LNCaP clone FGC (cell line): ENCODE measurements around the gene SH3BGRL2.

Experiments used
- DNase-seq: peaks from one replicate; pipeline ENCODE4 v3.0.0-alpha.2; 2011; ENCODE audit warnings: low read depth
- H3K4me3 ChIP-seq: 2 replicates; pipeline ENCODE4 v1.5.1; 2011; ENCODE audit warnings: mild to moderate bottlenecking, low read depth, low read length, control low read depth
- CTCF ChIP-seq: IDR thresholded peaks from 2 replicates; pipeline ENCODE4 v1.5.1; 2012; ENCODE audit warnings: mild to moderate bottlenecking; ENCODE audit not compliant: control insufficient read depth, insufficient read depth; ENCODE audit errors: extremely low read depth

Gene SH3BGRL2

GRCh38 chr6:79707621-79708020 lies 76.5 kb downstream of the SH3BGRL2 start:
- DNase-seq = no peak
- H3K4me3 ChIP-seq = no peak overlapping the region
- no peak for TF ChIP-seq CTCF

DNA sequence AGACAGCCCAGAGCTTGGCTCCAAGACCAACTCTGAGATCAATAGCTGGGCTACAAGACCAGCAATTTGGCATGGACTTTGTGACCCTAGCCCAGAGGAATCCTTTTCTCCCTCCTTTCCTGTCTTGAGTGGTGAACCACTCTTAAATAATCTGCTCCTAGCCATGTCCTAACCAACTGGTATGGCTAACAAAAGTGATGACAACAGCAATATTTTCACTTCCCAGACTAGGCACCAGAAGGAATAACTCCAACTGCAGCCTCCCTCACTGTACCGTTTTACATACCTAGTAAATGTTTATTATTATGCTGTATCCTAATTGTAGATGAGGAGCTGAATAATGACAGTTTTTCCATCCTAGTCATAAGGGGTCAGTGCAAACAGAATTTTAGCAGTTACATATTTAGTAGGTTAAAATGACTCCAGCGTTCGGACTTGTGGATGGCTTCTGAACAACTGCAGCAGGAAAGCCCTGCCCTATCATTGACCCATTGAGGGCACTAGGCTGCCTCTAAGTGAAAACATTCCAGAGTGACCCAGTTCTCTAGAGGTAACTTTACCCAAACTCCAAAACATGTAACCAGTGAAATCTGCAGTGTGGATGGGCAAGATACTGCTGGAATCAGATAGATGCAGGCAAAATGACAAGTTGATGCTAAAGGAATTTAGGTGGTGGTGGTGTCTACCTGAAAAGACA lies 77.1 kb downstream of the SH3BGRL2 start:
- no peak for TF ChIP-seq CTCF
- no peak overlapping the region for H3K4me3 ChIP-seq
- DNase-seq = no peak

- no peak for TF ChIP-seq CTCF
- no peak for DNase-seq
- no peak overlapping the region for H3K4me3 ChIP-seq
These were observed 79.0 kb downstream of the SH3BGRL2 start for GRCh38 chr6:79710127-79710526.

- no peak overlapping the region for H3K4me3 ChIP-seq
- TF ChIP-seq CTCF = no peak
- DNase-seq = no peak
These were observed 80.0 kb downstream of the SH3BGRL2 start for GRCh38 chr6:79711167-79711566.

GRCh38 chr6:79712144-79712543 lies 81.0 kb downstream of the SH3BGRL2 start:
- no peak overlapping the region for H3K4me3 ChIP-seq
- DNase-seq = no peak
- no peak for TF ChIP-seq CTCF

DNA sequence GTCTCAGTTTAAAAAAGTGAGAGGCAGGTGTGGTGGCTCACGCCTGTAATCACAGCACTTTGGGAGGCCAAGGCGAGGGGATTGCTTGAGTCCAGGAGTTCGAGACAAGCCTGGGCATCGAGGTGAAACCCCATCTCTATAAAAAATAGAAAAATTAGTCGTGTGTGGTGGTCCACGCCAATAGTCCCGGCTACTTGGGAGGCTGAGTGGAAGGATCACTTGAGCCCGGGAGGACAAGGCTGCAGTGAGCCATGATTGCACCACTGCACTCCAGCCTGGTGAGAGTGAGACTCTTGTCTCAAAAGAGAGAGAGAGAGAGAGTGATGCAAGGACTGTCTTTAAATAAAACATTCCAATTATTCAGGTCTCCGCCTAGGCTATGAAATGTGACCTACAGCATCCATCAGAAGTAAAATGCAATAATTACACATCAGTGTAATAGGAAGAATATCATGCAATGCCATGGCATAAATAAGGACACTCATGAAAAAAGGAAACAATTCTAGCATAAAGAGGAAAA lies 81.5 kb downstream of the SH3BGRL2 start:
- no peak for DNase-seq
- no peak for TF ChIP-seq CTCF
- H3K4me3 ChIP-seq = no peak overlapping the region
